OCI-LY1 (cell line): ENCODE data around the gene BTBD3.

Source experiments
- H2AFZ ChIP-seq: fragments of 200-600 bp; sonication (generic), shearing (Covaris generic); 2 replicates; pipeline ENCODE4 v1.6.0; 2014; ENCODE audit warnings: antibody characterized with exemption, mild to moderate bottlenecking, low read length
- H3F3A ChIP-seq: fragments of 200-600 bp; sonication (generic), shearing (Covaris generic); 2 replicates; pipeline ENCODE4 v1.6.0; 2014; ENCODE audit warnings: mild to moderate bottlenecking, antibody characterized with exemption, low read length, moderate library complexity; ENCODE audit not compliant: insufficient read depth
- H3K27ac ChIP-seq: fragments of 200-600 bp; sonication (generic); 2 replicates; pipeline ENCODE4 v1.5.1; 2014; ENCODE audit warnings: low read length, mixed run types, mild to moderate bottlenecking, low read depth; ENCODE audit not compliant: poor library complexity, severe bottlenecking
- H3K27me3 ChIP-seq: fragments of 200-600 bp; sonication (generic); 2 replicates; pipeline ENCODE4 v1.6.0; 2014; ENCODE audit warnings: antibody characterized with exemption, mild to moderate bottlenecking, low read length, moderate library complexity; ENCODE audit not compliant: insufficient read depth
- H3K36me3 ChIP-seq: fragments of 200-600 bp; sonication (generic); 2 replicates; pipeline ENCODE4 v1.6.1; 2014; ENCODE audit warnings: mild to moderate bottlenecking, antibody characterized with exemption, low read length, moderate library complexity, mixed read lengths; ENCODE audit not compliant: insufficient read depth
- H3K4me1 ChIP-seq: fragments of 200-600 bp; sonication (generic); 2 replicates; pipeline ENCODE4 v1.5.1; 2014; ENCODE audit warnings: mild to moderate bottlenecking, low read length, moderate library complexity; ENCODE audit not compliant: insufficient read depth, severe bottlenecking
- H3K4me2 ChIP-seq: fragments of 200-600 bp; sonication (generic), shearing (Covaris generic); 2 replicates; pipeline ENCODE4 v1.6.1; 2014; ENCODE audit warnings: low read length
- H3K4me3 ChIP-seq: fragments of 200-600 bp; sonication (generic); 2 replicates; pipeline ENCODE4 v1.5.1; 2014; ENCODE audit warnings: low read length, low read depth, mild to moderate bottlenecking, mixed read lengths; ENCODE audit not compliant: poor library complexity, severe bottlenecking
- H3K79me2 ChIP-seq: fragments of 200-600 bp; shearing (Covaris generic); 2 replicates; pipeline ENCODE4 v1.6.1; 2016; ENCODE audit warnings: mixed run types, low read length, mixed read lengths; ENCODE audit not compliant: insufficient read depth
- H3K9ac ChIP-seq: fragments of 200-600 bp; sonication (generic), shearing (Covaris generic); 2 replicates; pipeline ENCODE4 v1.6.1; 2014; ENCODE audit warnings: mild to moderate bottlenecking, low read length, mixed read lengths
- H3K9me2 ChIP-seq: fragments of 200-600 bp; sonication (generic), shearing (Covaris generic); 2 replicates; pipeline ENCODE4 v1.6.1; 2014; ENCODE audit warnings: low read depth, mild to moderate bottlenecking, low read length, mixed read lengths
- H3K9me3 ChIP-seq: fragments of 200-600 bp; shearing (Covaris generic); 2 replicates; pipeline ENCODE4 v1.6.1; 2014; ENCODE audit warnings: low read length, mixed read lengths
- H4K20me1 ChIP-seq: fragments of 200-600 bp; sonication (generic), shearing (Covaris generic); 2 replicates; pipeline ENCODE4 v1.6.0; 2016; ENCODE audit warnings: mild to moderate bottlenecking, low read length; ENCODE audit not compliant: insufficient read depth
- CTCF ChIP-seq: fragments of 200-600 bp; sonication (generic), shearing (Covaris generic); IDR thresholded peaks from 2 replicates; pipeline ENCODE4 v1.5.1; 2017; ENCODE audit warnings: mild to moderate bottlenecking, antibody characterized with exemption, low read length, moderate library complexity, mixed read lengths
- EZH2 ChIP-seq: fragments of 200-600 bp; sonication (generic), shearing (Covaris generic); IDR thresholded peaks from 2 replicates; pipeline ENCODE4 v1.8.0; 2017; ENCODE audit warnings: borderline replicate concordance, mixed run types, mild to moderate bottlenecking, antibody characterized with exemption, low read length, moderate library complexity, mixed read lengths

The BTBD3 gene

GRCh38 chr20:11965602-11966001 lies 47.9 kb downstream of the BTBD3 start:
- no peaks in the 10 kb centered on the region for H3K79me2 ChIP-seq
- H3K27me3 ChIP-seq, result no peaks in the 10 kb centered on the region
- H3K9me2 ChIP-seq, result no peaks in the 10 kb centered on the region
- no peak overlapping the region for H2AFZ ChIP-seq
- H3K9me3 ChIP-seq, result no peaks in the 10 kb centered on the region
- no peaks in the 10 kb centered on the region for H3K4me1 ChIP-seq
- H3K27ac ChIP-seq, result no peak overlapping the region
- TF ChIP-seq CTCF (no peak), EZH2 (no peak)
- no peaks in the 10 kb centered on the region for H3K36me3 ChIP-seq
- no peak overlapping the region for H3K4me2 ChIP-seq
- H3K9ac ChIP-seq, result no peak overlapping the region
- no peaks in the 10 kb centered on the region for H4K20me1 ChIP-seq
- no peak overlapping the region for H3K4me3 ChIP-seq
- no peaks in the 10 kb centered on the region for H3F3A ChIP-seq

- H3K4me1 ChIP-seq, result no peaks in the 10 kb centered on the region
- no peaks in the 10 kb centered on the region for H3K27me3 ChIP-seq
- no peaks in the 10 kb centered on the region for H4K20me1 ChIP-seq
- H3K9me3 ChIP-seq, result no peaks in the 10 kb centered on the region
- H3K27ac ChIP-seq, result no peak overlapping the region
- H2AFZ ChIP-seq, result no peak overlapping the region
- no peak overlapping the region for H3K4me3 ChIP-seq
- H3F3A ChIP-seq, result no peaks in the 10 kb centered on the region
- no peaks in the 10 kb centered on the region for H3K36me3 ChIP-seq
- no peaks in the 10 kb centered on the region for H3K79me2 ChIP-seq
- no peak overlapping the region for H3K4me2 ChIP-seq
- TF ChIP-seq CTCF (no peak), EZH2 (no peak)
- no peaks in the 10 kb centered on the region for H3K9me2 ChIP-seq
- no peak overlapping the region for H3K9ac ChIP-seq
Measured at GRCh38 chr20:11966186-11966585, 48.5 kb downstream of the BTBD3 start.

- H3K9me3 ChIP-seq, result no peaks in the 10 kb centered on the region
- TF ChIP-seq EZH2, result no peak
- TF ChIP-seq CTCF, result no peak
Measured at GRCh38 chr20:11970243-11970836, 52.6 kb downstream of the BTBD3 start.

More at GRCh38 chr20:11970243-11970836, 52.6 kb downstream of the BTBD3 start:
- H3K36me3 ChIP-seq, result no peaks in the 10 kb centered on the region
- no peaks in the 10 kb centered on the region for H3K27me3 ChIP-seq
- no peaks in the 10 kb centered on the region for H4K20me1 ChIP-seq
- no peaks in the 10 kb centered on the region for H3F3A ChIP-seq
- H3K9ac ChIP-seq, result no peak overlapping the region
- H2AFZ ChIP-seq, result no peak overlapping the region
- H3K9me2 ChIP-seq, result no peaks in the 10 kb centered on the region
- H3K4me2 ChIP-seq, result no peak overlapping the region
- H3K4me1 ChIP-seq, result no peaks in the 10 kb centered on the region
- H3K27ac ChIP-seq, result no peak overlapping the region
- H3K79me2 ChIP-seq, result no peaks in the 10 kb centered on the region
- H3K4me3 ChIP-seq, result no peak overlapping the region
